HG03460 (cell line): ENCODE data around the gene CENPO.

Source experiments
- ATAC-seq: cut with Tn5 transposase; IDR thresholded peaks from one replicate; pipeline ENCODE4 v1.9.1; 2021; ENCODE audit not compliant: unreplicated experiment

The CENPO gene

GRCh38 chr2:24836206-24836605 is 43.0 kb downstream of the CENPO start:
- ATAC-seq: no peak

- no peak for ATAC-seq
These were observed 43.5 kb downstream of the CENPO start for GRCh38 chr2:24836706-24837105.

DNA sequence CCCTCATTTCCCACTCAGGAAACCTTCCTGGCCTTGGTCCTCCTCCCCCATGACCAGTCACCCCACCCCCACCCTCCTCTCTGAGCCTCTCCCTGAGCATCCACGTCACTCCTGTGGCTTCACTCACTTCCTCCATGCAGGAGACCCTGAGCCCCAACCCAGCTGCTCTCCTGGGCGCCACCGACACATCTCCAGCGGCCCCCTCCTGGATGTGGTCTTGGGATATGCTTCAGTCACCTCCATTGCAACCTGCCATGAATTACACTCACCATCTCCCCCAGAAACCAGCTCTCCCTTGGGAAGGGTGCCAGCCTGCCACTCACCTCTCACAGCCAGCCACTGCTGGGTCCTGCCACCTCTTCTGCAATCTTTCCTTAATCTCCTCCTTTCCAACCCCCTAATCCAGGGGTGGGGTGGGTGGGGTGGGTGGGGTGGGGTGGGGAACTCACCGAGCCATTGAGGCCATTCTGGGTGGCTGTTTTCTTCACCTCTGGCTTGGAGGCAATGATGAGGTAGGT is 44.8 kb downstream of the CENPO start:
- no peak for ATAC-seq

DNA sequence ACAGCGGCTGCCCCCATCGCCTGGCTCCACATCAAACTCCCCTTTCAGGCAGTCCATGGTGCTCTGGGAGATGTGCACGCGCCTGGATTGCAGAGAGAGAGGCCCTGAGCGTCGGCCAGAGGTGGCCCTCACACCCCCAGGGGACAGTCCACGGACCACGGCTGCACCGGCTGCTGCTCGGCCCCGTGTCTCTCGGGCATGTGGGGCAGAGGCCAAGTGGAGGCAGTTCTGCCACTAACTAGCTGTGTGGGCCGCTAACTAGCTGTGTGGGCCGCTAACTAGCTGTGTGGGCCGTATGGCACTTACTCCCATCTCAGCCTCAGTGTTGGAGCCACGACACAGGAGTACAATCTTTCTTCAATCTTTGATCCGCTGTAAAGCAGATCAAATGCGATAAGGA is 45.3 kb downstream of the CENPO start:
- no peak for ATAC-seq

DNA sequence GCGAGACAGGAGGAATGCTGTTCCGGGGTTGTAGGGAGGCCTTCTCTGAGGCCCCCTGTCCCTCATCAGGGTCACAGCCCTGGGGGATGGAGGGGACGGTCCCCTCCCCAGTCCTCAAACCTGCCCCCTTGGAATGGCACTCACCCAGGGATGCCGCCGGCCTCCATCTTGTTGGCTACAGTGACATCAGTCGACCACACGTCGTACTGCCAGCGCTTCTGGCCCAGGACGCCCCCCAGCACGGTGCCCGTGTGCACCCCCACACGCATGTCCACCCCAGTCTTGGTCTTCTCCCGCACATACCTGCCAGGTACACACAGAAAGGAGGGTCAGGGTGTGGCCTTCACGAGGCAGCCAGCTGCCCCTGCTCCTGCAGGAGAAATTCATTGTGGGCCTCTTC is 46.5 kb downstream of the CENPO start:
- no peak for ATAC-seq

- no peak for ATAC-seq
These were observed 47.1 kb downstream of the CENPO start for GRCh38 chr2:24840164-24840869.

GRCh38 chr2:24840962-24841945 is 48.0 kb downstream of the CENPO start:
- ATAC-seq: no peak

GRCh38 chr2:24842081-24843050 is 49.1 kb downstream of the CENPO start:
- ATAC-seq: no peak

DNA sequence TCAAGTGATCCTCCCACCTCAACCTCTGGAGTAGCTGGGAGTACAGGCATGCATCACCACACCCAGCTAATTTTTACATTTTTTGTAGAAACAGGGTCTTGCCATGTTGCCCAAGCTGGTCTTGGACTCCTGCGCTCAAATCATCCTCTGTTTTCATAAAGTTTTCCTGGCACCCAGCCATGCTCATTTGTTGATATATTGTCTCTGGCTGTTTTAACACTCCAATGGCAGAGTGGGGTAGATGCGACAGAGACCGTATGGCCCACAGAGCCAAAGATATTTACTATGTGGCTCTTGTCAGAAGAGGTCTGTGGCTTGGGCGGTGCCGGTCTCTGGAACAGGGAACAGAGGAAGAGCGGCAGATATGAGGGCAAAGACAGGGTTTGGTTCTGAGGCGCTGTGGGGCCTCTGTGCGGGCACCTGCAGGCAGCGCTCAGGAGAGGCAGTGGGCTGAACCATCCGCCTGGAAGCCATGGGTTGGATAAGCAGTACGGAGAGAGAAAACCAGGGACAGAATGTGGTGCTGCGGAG is 50.2 kb downstream of the CENPO start:
- ATAC-seq: no peak

DNA sequence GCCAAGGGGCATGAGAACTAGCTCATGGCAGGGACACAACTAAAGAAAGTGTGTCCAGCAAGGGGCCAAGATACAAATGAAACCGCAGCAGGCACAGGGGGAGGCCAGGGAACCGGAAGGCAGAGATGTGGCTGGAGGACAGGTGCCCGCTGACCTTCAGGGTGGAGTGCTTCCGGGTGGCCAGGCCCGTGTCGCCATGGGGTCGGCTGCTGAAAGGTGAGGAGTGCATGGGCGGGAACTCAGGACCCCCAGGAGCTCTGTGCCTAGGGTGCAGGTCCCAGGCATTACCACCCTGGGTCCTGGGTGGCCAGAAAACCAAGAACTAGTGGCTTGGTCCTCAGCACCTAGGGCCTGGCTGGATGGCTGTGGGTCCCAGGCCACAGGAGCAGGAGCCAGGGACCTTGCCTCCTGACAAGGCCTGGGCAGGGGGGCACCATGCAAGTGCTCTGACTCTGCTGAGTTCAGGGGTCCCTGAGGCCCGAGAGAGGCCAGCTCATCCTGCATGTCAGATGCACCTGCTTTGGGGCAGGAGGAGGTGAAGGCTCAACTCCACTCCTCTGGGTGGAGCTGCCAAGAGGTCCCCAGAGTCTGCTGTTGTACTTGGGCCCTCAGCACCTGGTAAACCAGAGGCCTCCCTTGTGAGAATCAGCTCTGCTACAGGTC is 50.9 kb downstream of the CENPO start:
- ATAC-seq: no peak

GRCh38 chr2:24845691-24846090 is 52.5 kb downstream of the CENPO start:
- ATAC-seq: no peak

GRCh38 chr2:24850944-24851343 is 57.7 kb downstream of the CENPO start:
- ATAC-seq: no peak

GRCh38 chr2:24852026-24852425 is 58.8 kb downstream of the CENPO start:
- no peak for ATAC-seq

- no peak for ATAC-seq
These were observed 59.3 kb downstream of the CENPO start for GRCh38 chr2:24852431-24853020.

DNA sequence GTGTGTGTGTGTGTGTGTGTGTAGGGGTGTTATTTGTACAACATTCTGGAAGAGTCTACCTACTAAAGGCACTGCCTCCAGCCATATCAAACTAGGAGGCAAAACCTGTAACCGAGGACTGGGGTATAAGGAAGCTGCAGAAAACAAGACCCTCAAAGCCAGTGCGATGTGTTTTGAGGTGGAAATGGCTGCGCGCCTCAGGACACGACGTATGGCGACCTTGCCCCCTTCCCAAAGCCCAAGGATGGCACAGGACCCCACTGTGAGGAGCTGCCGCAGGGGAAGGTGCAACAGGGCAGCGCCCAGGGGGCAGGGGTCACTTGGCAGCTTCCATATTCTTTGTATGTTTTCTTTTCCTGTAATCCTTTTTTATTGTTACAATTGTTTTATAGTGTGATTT is 59.8 kb downstream of the CENPO start:
- no peak for ATAC-seq

DNA sequence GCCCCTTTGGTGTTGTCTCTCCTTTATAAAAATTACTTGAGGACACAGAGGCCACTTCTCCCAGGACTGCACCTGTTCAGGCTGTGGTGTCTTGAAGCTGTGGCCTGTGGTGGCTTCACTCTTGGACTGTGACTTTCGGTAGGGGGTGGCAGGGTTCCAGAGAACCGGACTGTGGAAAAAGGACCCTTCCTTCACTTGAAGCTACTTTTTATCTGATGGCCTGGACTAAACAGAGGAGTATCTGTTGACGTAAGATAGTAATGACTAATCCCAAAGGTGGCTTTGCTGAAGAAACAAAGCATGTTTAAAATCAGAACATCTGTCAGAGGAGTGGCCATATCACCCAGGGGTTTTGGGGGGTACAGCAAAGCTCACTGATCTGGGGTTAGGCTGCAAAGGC is 60.8 kb downstream of the CENPO start:
- no peak for ATAC-seq

GRCh38 chr2:24855022-24855622 is 61.9 kb downstream of the CENPO start:
- ATAC-seq: no peak

- no peak for ATAC-seq
These were observed 62.5 kb downstream of the CENPO start for GRCh38 chr2:24855726-24856125.

DNA sequence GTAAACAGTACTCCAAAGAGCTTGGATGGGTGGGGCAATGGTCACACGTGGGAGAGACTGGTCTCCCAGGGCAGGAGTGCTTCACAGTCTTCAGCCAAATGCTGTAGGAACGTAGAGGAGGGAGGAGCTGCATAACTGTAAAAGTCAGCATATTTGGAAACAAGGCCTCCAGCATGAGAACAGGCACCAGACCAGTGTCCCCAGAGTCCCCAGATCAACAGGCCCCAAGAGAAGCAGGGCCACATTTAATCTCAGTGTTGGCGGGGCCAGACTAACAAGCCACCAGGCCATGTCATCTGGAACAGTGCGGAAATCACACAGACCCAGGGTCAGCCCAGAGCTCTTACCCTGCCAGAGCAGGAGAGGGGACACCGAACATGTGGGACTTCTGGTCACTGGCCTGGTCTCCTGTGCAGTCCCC is 63.6 kb downstream of the CENPO start:
- ATAC-seq: no peak
